ENCODE results near the gene TPP1. TPM values are rescaled to one million over a fixed set of nuclear protein-coding genes. Genes with fewer than 3 reads are reported as not detected.

The TPP1 gene
- polyA plus RNA-seq, 3 donors, result 218 to 359 (median 271) TPM

DNA sequence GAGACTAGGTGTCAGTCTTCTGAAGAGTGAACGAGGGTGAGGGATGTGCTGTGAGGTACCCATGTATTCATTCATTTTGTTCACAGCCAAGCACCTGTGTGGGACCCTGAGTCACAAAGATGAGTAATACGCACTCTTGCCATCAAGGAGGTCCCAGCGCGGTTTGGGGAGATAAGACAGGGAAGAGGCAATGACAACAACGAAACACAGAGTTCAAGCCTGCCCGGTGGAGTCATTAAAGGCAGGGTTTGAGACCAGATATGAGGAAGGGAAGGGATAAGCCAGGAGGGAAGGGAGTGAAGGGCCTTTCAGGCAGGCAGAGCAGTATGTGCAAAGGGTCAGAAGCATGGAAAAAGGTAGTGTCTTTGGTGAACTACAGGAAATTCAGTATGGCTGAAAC, 31.8 kb upstream of the TPP1 start:
- no peak for DNase-seq
- 89% methylated on average over 6 of the region's 6 CpGs for WGBS (ENCODE audit: insufficient coverage)
- TF ChIP-seq, protein P1, sequence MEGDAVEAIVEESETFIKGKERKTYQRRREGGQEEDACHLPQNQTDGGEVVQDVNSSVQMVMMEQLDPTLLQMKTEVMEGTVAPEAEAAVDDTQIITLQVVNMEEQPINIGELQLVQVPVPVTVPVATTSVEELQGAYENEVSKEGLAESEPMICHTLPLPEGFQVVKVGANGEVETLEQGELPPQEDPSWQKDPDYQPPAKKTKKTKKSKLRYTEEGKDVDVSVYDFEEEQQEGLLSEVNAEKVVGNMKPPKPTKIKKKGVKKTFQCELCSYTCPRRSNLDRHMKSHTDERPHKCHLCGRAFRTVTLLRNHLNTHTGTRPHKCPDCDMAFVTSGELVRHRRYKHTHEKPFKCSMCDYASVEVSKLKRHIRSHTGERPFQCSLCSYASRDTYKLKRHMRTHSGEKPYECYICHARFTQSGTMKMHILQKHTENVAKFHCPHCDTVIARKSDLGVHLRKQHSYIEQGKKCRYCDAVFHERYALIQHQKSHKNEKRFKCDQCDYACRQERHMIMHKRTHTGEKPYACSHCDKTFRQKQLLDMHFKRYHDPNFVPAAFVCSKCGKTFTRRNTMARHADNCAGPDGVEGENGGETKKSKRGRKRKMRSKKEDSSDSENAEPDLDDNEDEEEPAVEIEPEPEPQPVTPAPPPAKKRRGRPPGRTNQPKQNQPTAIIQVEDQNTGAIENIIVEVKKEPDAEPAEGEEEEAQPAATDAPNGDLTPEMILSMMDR (IDR thresholded peaks at IDR 0.05), result no peak
- H3K9me3 ChIP-seq (replicated peaks in 1 of 2; ENCODE audit: control insufficient read depth in 1 of 2, insufficient read depth in 1 of 2, low read length in 2 of 2), result no peaks in the 10 kb centered on the region
- H3K4me3 ChIP-seq (replicated peaks in 1 of 3; ENCODE audit: low read depth in 2 of 3, low read length in 3 of 3), result no peak overlapping the region
- H3K36me3 Mint-ChIP-seq, result no peaks in the 10 kb centered on the region
- H3K9ac ChIP-seq (ENCODE audit: insufficient read depth, low read length, poor library complexity, severe bottlenecking), result no peak overlapping the region
- H3K4me1 ChIP-seq (ENCODE audit: control insufficient read depth in 1 of 2, insufficient read depth in 2 of 2, low read length in 2 of 2), result peaks cover 37 to 42% of the 10 kb centered on the region in 2 donors
- intact Hi-C loops (cut with micrococcal nuclease), result loop anchor here (5.0 kb wide), 2 partner anchors 39 to 49 kb away; partner anchors contain the start of genes ILK (in 1 of the 2), RRP8 (in 1 of the 2) and TAF10 (in 1 of the 2)
- no peak overlapping the region for H3K4me2 ChIP-seq (replicated peaks; ENCODE audit: extremely low read depth, low read length, poor library complexity, severe bottlenecking)
- peaks cover 1% of the 10 kb centered on the region for H3K4me1 Mint-ChIP-seq
- H3K27ac ChIP-seq (ENCODE audit: low read depth in 1 of 2, low read length in 2 of 2), result no peak overlapping the region
- peaks cover 0 to 2% (median 0%) of the 10 kb centered on the region in 7 donors for H3K9me3 Mint-ChIP-seq
- no peak overlapping the region for H3K4me3 Mint-ChIP-seq
- H3K36me3 ChIP-seq (replicated peaks in 1 of 2; ENCODE audit: control insufficient read depth in 1 of 2, insufficient read depth in 2 of 2, low read length in 2 of 2), result no peaks in the 10 kb centered on the region
- H3K79me2 ChIP-seq (ENCODE audit: insufficient read depth, low read length), result no peaks in the 10 kb centered on the region
- no peaks in the 10 kb centered on the region for H4K20me1 ChIP-seq (ENCODE audit: insufficient read depth, low read length)
- no peak overlapping the region for H3K27ac Mint-ChIP-seq
- H2AFZ ChIP-seq (ENCODE audit: insufficient read depth, low read depth, low read length, poor library complexity, severe bottlenecking), result no peak overlapping the region
- peaks cover 2% of the 10 kb centered on the region in 3 donors for H3K27me3 Mint-ChIP-seq (ENCODE audit: low read depth in 3 of 3)
- peaks cover 16% of the 10 kb centered on the region in 2 donors for H3K27me3 ChIP-seq (ENCODE audit: control insufficient read depth in 2 of 2, insufficient read depth in 2 of 2, low read length in 2 of 2)

- Histone ChIP-seq H3K27ac (ENCODE audit: low read depth in 1 of 2, low read length in 2 of 2) (no peak overlapping the region), H2AFZ (ENCODE audit: insufficient read depth, low read depth, low read length, poor library complexity, severe bottlenecking) (no peak overlapping the region), H4K20me1 (ENCODE audit: insufficient read depth, low read length) (no peaks in the 10 kb centered on the region), H3K79me2 (ENCODE audit: insufficient read depth, low read length) (no peaks in the 10 kb centered on the region), H3K4me1 (ENCODE audit: control insufficient read depth in 1 of 2, insufficient read depth in 2 of 2, low read length in 2 of 2) (peaks cover 39 to 42% of the 10 kb centered on the region in 2 donors), H3K9me3 (replicated peaks in 1 of 2; ENCODE audit: control insufficient read depth in 1 of 2, insufficient read depth in 1 of 2, low read length in 2 of 2) (no peaks in the 10 kb centered on the region), H3K4me2 (replicated peaks; ENCODE audit: extremely low read depth, low read length, poor library complexity, severe bottlenecking) (no peak overlapping the region), H3K9ac (ENCODE audit: insufficient read depth, low read length, poor library complexity, severe bottlenecking) (no peak overlapping the region), H3K36me3 (replicated peaks in 1 of 2; ENCODE audit: control insufficient read depth in 1 of 2, insufficient read depth in 2 of 2, low read length in 2 of 2) (no peaks in the 10 kb centered on the region), H3K27me3 (ENCODE audit: control insufficient read depth in 2 of 2, insufficient read depth in 2 of 2, low read length in 2 of 2) (peaks cover 14% of the 10 kb centered on the region in 2 donors), H3K4me3 (replicated peaks in 1 of 3; ENCODE audit: low read depth in 2 of 3, low read length in 3 of 3) (no peak overlapping the region)
- no peaks in the 10 kb centered on the region for H3K4me1 Mint-ChIP-seq
- no peak for DNase-seq
- H3K27ac Mint-ChIP-seq, result no peak overlapping the region
- no peaks in the 10 kb centered on the region for H3K36me3 Mint-ChIP-seq
- H3K27me3 Mint-ChIP-seq (ENCODE audit: low read depth in 3 of 3), result peaks cover 0 to 2% (median 0%) of the 10 kb centered on the region in 3 donors
- no peak overlapping the region for H3K4me3 Mint-ChIP-seq
- TF ChIP-seq, protein P1 (IDR thresholded peaks at IDR 0.05), result no peak
- intact Hi-C loops (cut with micrococcal nuclease), result loop anchor here (5.0 kb wide), 2 partner anchors 38 to 48 kb away; partner anchors contain the start of genes ILK (in 1 of the 2), RRP8 (in 1 of the 2) and TAF10 (in 1 of the 2)
- H3K9me3 Mint-ChIP-seq, result no peaks in the 10 kb centered on the region
Observed at GRCh38 chr11:6650104-6650503, 30.9 kb upstream of the TPP1 start.
